ENCODE results near the gene COP1. TPM values are rescaled to one million over a fixed set of nuclear protein-coding genes. Genes with fewer than 3 reads are reported as not detected.

The COP1 gene
- total RNA-seq, 6 donors from 2014 or later = 40.4 to 113 (median 68.3) TPM

- Histone ChIP-seq H3K4me3 (no peak overlapping the region), H3K27ac (no peak overlapping the region), H3K9me3 (no peaks in the 10 kb centered on the region), H3K36me3 (peaks cover 0 to 5% (median 0%) of the 10 kb centered on the region in 4 donors), H3K27me3 (no peaks in the 10 kb centered on the region), H3K4me1 (no peaks in the 10 kb centered on the region)
- DNase-seq (no peak), ATAC-seq (ENCODE audit: low FRiP score in 2 of 2) (no peak)
- 72 to 97% methylated on average over 2 of the region's 2 CpGs for WGBS, 2 donors
- TF ChIP-seq CTCF (IDR thresholded peaks at IDR 0.05) = no peak
- no peak for TF ChIP-seq POLR2A (IDR thresholded peaks at IDR 0.05)
- TF ChIP-seq POLR2AphosphoS5 (IDR thresholded peaks at IDR 0.05) = no peak
Measured at GRCh38 chr1:176134666-176135065, 72.4 kb downstream of the COP1 start.

GRCh38 chr1:176122282-176122681 is 84.8 kb downstream of the COP1 start:
- H3K27me3 ChIP-seq = no peaks in the 10 kb centered on the region
- H3K9me3 ChIP-seq = peaks cover 0 to 5% (median 4%) of the 10 kb centered on the region in 4 donors
- H3K27ac ChIP-seq = no peak overlapping the region
- 95 to 99% methylated on average over 4 of the region's 4 CpGs for WGBS, 2 donors
- H3K4me3 ChIP-seq = no peak overlapping the region
- no peaks in the 10 kb centered on the region for H3K4me1 ChIP-seq
- ATAC-seq (ENCODE audit: low FRiP score in 2 of 2) = no peak
- no peak for TF ChIP-seq CTCF (IDR thresholded peaks at IDR 0.05)
- TF ChIP-seq POLR2A (IDR thresholded peaks at IDR 0.05) = no peak
- TF ChIP-seq EP300 (IDR thresholded peaks at IDR 0.05) = no peak
- no peak for TF ChIP-seq POLR2AphosphoS5 (IDR thresholded peaks at IDR 0.05)
- no peak for DNase-seq
- peaks cover 0 to 10% (median 0%) of the 10 kb centered on the region in 4 donors for H3K36me3 ChIP-seq

GRCh38 chr1:176119549-176119948 is 87.5 kb downstream of the COP1 start:
- DNase-seq (no peak), ATAC-seq (ENCODE audit: low FRiP score in 2 of 2) (no peak)
- Histone ChIP-seq H3K9me3 (peaks cover 0 to 5% (median 4%) of the 10 kb centered on the region in 4 donors), H3K36me3 (peaks cover 0 to 26% (median 10%) of the 10 kb centered on the region in 4 donors), H3K27ac (no peak overlapping the region), H3K4me1 (no peaks in the 10 kb centered on the region), H3K4me3 (no peak overlapping the region), H3K27me3 (no peaks in the 10 kb centered on the region)
- 64 to 80% methylated on average over 1 of the region's 1 CpG for WGBS, 2 donors
- TF ChIP-seq EP300 (IDR thresholded peaks at IDR 0.05) = no peak
- no peak for TF ChIP-seq POLR2A (IDR thresholded peaks at IDR 0.05)
- no peak for TF ChIP-seq CTCF (IDR thresholded peaks at IDR 0.05)
- no peak for TF ChIP-seq POLR2AphosphoS5 (IDR thresholded peaks at IDR 0.05)

DNA sequence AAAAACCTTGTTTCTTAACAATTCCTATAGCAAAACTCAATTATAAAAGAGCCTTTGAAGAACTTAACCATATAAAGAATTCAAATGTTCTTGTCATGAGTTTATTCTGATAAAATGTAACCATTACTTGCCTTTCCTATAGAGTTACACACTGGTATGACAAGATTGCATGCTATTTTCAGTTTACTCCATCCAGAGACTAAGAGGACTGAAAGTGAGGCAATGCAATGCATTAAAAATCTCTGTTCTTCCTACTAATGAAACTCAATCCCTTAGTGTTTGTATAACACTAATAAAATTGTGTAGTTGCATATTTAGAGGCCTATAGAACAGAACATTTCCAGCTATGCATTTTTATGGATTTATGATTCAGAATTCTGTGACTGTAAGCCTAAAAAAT is 88.1 kb downstream of the COP1 start:
- Histone ChIP-seq H3K27ac (no peak overlapping the region), H3K36me3 (peaks cover 0 to 28% (median 10%) of the 10 kb centered on the region in 4 donors), H3K4me1 (no peaks in the 10 kb centered on the region), H3K9me3 (peaks cover 0 to 5% (median 4%) of the 10 kb centered on the region in 4 donors), H3K4me3 (no peak overlapping the region), H3K27me3 (no peaks in the 10 kb centered on the region)
- DNase-seq (no peak), ATAC-seq (ENCODE audit: low FRiP score in 2 of 2) (no peak)
- TF ChIP-seq POLR2AphosphoS5 (IDR thresholded peaks at IDR 0.05) (no peak), POLR2A (IDR thresholded peaks at IDR 0.05) (no peak), EP300 (IDR thresholded peaks at IDR 0.05) (no peak), CTCF (IDR thresholded peaks at IDR 0.05) (no peak)

DNA sequence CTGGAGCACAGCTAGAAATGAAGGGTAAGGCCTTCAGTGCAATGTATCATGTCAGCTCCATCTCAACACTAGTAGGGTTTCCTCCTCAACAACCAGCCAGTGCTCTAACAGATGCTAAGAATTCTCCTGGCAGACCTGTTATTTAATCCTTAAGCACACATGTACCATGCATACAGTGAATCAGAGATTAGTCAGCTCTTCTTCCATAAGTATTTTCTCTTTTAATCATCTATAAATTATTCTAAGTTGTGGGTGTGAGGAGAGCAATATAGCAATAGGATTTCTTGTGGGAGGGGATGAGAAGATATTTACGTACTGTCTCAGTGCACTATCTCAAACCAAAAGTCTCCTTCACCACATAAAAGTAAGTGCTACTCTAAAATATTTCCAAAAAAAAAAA is 95.3 kb downstream of the COP1 start:
- DNase-seq = no peak
- Histone ChIP-seq H3K9me3 (no peaks in the 10 kb centered on the region), H3K4me1 (no peaks in the 10 kb centered on the region), H3K4me3 (no peak overlapping the region), H3K27me3 (no peaks in the 10 kb centered on the region), H3K36me3 (peaks cover 0 to 32% (median 10%) of the 10 kb centered on the region in 4 donors), H3K27ac (no peak overlapping the region)
- TF ChIP-seq POLR2AphosphoS5 (IDR thresholded peaks at IDR 0.05) = no peak
- TF ChIP-seq EP300 (IDR thresholded peaks at IDR 0.05) = no peak
- TF ChIP-seq POLR2A (IDR thresholded peaks at IDR 0.05) = no peak
- no peak for TF ChIP-seq CTCF (IDR thresholded peaks at IDR 0.05)
- no peak for ATAC-seq (ENCODE audit: low FRiP score in 2 of 2)
- 94 to 98% methylated on average over 1 of the region's 1 CpG for WGBS, 2 donors

All from upper lobe of left lung (tissue), 6 donors.